ENCODE data around the gene KITLG. TPM values are rescaled to one million over a fixed set of nuclear protein-coding genes. Genes with fewer than 3 reads are reported as not detected.
A peak's percentile ranks its signal among the peaks of the same experiment; 100 is the strongest.

KITLG gene
- total and polyA plus RNA-seq, 4 donors: 15.4 to 34.3 (median 20.2) TPM

GRCh38 chr12:88450136-88450535, 130.1 kb downstream of the KITLG start:
- H3K4me1 ChIP-seq (ENCODE audit: control insufficient read depth, insufficient read depth, low read length): no peaks in the 10 kb centered on the region
- no peaks in the 10 kb centered on the region for H3K9me3 ChIP-seq (ENCODE audit: control insufficient read depth, insufficient read depth, low read length)
- H3K36me3 ChIP-seq (ENCODE audit: control insufficient read depth, insufficient read depth, low read length): no peaks in the 10 kb centered on the region
- no peak overlapping the region for H3K4me3 ChIP-seq (ENCODE audit: low read depth, low read length)
- WGBS (ENCODE audit: insufficient coverage): no CpG with 5 or more reads among the region's 1 CpG
- DNase-seq (ENCODE audit: low read depth in 4 of 6, low spot score in 6 of 6): no peak
- H3K27ac ChIP-seq (ENCODE audit: low read depth, low read length): no peak overlapping the region
- H3K27me3 ChIP-seq (ENCODE audit: control insufficient read depth, insufficient read depth, low read length): no peaks in the 10 kb centered on the region

DNA sequence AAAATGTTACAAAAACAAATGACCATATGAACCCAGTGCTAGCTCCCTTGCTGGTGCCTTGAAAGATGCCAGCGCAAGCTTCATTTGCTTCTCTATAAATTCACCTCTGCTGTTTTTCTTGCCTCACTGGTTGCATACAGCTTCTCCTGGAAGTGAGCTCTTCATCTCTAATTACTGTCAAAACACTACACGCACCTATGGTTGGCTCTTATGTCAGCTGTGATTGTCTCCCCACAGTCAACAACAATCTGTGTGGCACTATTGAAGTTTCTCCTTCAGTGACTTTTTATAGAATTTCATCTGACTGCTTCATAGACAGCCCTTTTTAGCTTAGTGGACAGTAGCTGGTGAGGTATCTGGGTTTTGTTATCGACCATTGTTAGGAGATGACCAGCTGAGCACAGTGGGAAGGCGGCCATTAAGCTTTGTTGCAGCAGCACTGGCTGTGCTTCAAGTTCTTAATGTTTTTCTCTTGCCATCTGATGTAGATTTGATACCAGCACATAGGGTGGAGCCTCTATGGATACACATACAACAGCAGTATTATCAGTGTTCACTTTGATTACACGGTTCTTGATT, 131.8 kb downstream of the KITLG start:
- WGBS (ENCODE audit: insufficient coverage): 54% methylated on average over 2 of the region's 5 CpGs

GRCh38 chr12:88445705-88446394, 134.4 kb downstream of the KITLG start:
- H3K27me3 ChIP-seq (ENCODE audit: control insufficient read depth, insufficient read depth, low read length): no peaks in the 10 kb centered on the region
- no peak overlapping the region for H3K4me3 ChIP-seq (ENCODE audit: low read depth, low read length)
- no peaks in the 10 kb centered on the region for H3K4me1 ChIP-seq (ENCODE audit: control insufficient read depth, insufficient read depth, low read length)
- no peaks in the 10 kb centered on the region for H3K9me3 ChIP-seq (ENCODE audit: control insufficient read depth, insufficient read depth, low read length)
- H3K36me3 ChIP-seq (ENCODE audit: control insufficient read depth, insufficient read depth, low read length): no peaks in the 10 kb centered on the region
- H3K27ac ChIP-seq (ENCODE audit: low read depth, low read length): no peak overlapping the region
- DNase-seq (ENCODE audit: low read depth in 4 of 6, low spot score in 6 of 6): no peak

More for the DNA sequence above, 131.8 kb downstream of the KITLG start:
- H3K4me3 ChIP-seq (ENCODE audit: low read depth, low read length): no peak overlapping the region
- no peaks in the 10 kb centered on the region for H3K27me3 ChIP-seq (ENCODE audit: control insufficient read depth, insufficient read depth, low read length)
- H3K36me3 ChIP-seq (ENCODE audit: control insufficient read depth, insufficient read depth, low read length): no peaks in the 10 kb centered on the region
- no peak overlapping the region for H3K27ac ChIP-seq (ENCODE audit: low read depth, low read length)
- no peaks in the 10 kb centered on the region for H3K9me3 ChIP-seq (ENCODE audit: control insufficient read depth, insufficient read depth, low read length)
- no peaks in the 10 kb centered on the region for H3K4me1 ChIP-seq (ENCODE audit: control insufficient read depth, insufficient read depth, low read length)
- DNase-seq (ENCODE audit: low read depth in 4 of 6, low spot score in 6 of 6): peak in 2 of 6 donors; percentile 11 to 71

DNA sequence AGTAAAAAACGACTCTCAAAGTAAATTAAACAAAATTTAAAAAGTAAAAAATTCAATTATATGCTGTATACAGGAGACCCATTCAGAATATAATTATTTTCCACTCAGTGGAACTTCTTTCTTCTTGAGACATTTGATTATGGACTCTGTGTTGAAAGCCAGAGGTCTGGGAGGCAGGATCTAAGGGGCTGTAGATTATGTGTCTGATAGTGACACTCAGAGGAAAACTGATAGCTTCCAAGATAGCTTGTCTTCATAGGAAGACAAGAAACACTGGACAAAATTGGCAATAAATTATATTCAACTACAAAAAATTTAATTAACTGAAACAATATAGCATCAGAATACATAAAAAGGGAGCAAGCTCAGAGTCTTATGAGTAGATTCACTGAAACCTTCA, 135.8 kb downstream of the KITLG start:
- H3K4me1 ChIP-seq (ENCODE audit: control insufficient read depth, insufficient read depth, low read length): no peaks in the 10 kb centered on the region
- H3K27ac ChIP-seq (ENCODE audit: low read depth, low read length): no peak overlapping the region
- H3K36me3 ChIP-seq (ENCODE audit: control insufficient read depth, insufficient read depth, low read length): no peaks in the 10 kb centered on the region
- no peak for DNase-seq (ENCODE audit: low read depth in 4 of 6, low spot score in 6 of 6)
- no peaks in the 10 kb centered on the region for H3K9me3 ChIP-seq (ENCODE audit: control insufficient read depth, insufficient read depth, low read length)
- no peaks in the 10 kb centered on the region for H3K27me3 ChIP-seq (ENCODE audit: control insufficient read depth, insufficient read depth, low read length)
- H3K4me3 ChIP-seq (ENCODE audit: low read depth, low read length): no peak overlapping the region
- WGBS (ENCODE audit: insufficient coverage): no CpG with 5 or more reads among the region's 1 CpG

Small RNA genes within 50 kb of the gene (small RNA-seq; reads per million reads assigned to genes)
- 0.28 reads per million, percentile 24 among the genes with 10 or more reads in this experiment for gene RNU1-117P (ENCODE audit: low replicate concordance)

All from spinal cord (tissue), 10 donors.